Natural killer cell (primary cell): ENCODE measurements around the gene RAB27A. TPM values are rescaled to one million over a fixed set of nuclear protein-coding genes. Genes with fewer than 3 reads are reported as not detected.

Experiments used
- ATAC-seq, 3 donors: fragments of 150-1000 bp in 2 of 3; fragments of 200-7000 bp in 1 of 3; cut with Tn5 transposase; 1 replicate in 1 of 3; 2 replicates in 2 of 3; pipeline ENCODE4 v1.10.0; 2021; ENCODE audit warnings: mild to moderate bottlenecking in 2 of 3, moderate library complexity in 2 of 3
- DNase-seq, 2 donors: peaks; one replicate each; pipeline versions ENCODE4 v3.0.0 to v3.0.0-alpha.2; 2013 to 2021; ENCODE audit warnings: mixed read lengths in 1 of 2
- H3K27ac ChIP-seq: one replicate; pipeline ENCODE4 v1.5.1; 2013; ENCODE audit warnings: mild to moderate bottlenecking, low read length
- H3K27me3 ChIP-seq: one replicate; pipeline ENCODE4 v1.6.1; 2013; ENCODE audit warnings: low read length; ENCODE audit not compliant: control insufficient read depth, insufficient read depth
- H3K36me3 ChIP-seq: one replicate; pipeline ENCODE4 v1.6.1; 2013; ENCODE audit warnings: low read length; ENCODE audit not compliant: control insufficient read depth, insufficient read depth
- H3K4me1 ChIP-seq: one replicate; pipeline ENCODE4 v1.6.1; 2013; ENCODE audit warnings: low read length; ENCODE audit not compliant: control insufficient read depth, insufficient read depth
- H3K4me3 ChIP-seq: one replicate; pipeline ENCODE4 v1.5.1; 2013; ENCODE audit warnings: low read length
- H3K9me3 ChIP-seq: one replicate; pipeline ENCODE4 v1.6.1; 2013; ENCODE audit warnings: low read length; ENCODE audit not compliant: control insufficient read depth, insufficient read depth
- H3K27ac Mint-ChIP-seq, 2 donors: one replicate each; pipeline ENCODE4 v1.8.0; 2022; ENCODE audit warnings: mild to moderate bottlenecking in 2 of 2, mixed read lengths in 2 of 2, moderate library complexity in 1 of 2
- H3K27me3 Mint-ChIP-seq, 2 donors: one replicate each; pipeline ENCODE4 v1.8.0; 2022; ENCODE audit warnings: low read depth in 2 of 2, mixed read lengths in 2 of 2
- H3K36me3 Mint-ChIP-seq: one replicate; pipeline ENCODE4 v1.8.0; 2022; ENCODE audit warnings: mixed read lengths
- H3K4me1 Mint-ChIP-seq, 2 donors: one replicate each; pipeline ENCODE4 v1.8.0; 2022; ENCODE audit warnings: mixed read lengths in 2 of 2
- H3K4me3 Mint-ChIP-seq: one replicate; pipeline ENCODE4 v1.8.0; 2022; ENCODE audit warnings: mild to moderate bottlenecking, moderate library complexity, mixed read lengths
- H3K9me3 Mint-ChIP-seq, 2 donors: one replicate each; pipeline ENCODE4 v1.8.0; 2022; ENCODE audit warnings: mixed read lengths in 2 of 2
- WGBS: methylation state at CpG from one replicate; pipeline ENCODE4 v1.1.7; 2013; ENCODE audit warnings: missing lambda C conversion rate; ENCODE audit not compliant: insufficient coverage; 5-methylcytosine and 5-hydroxymethylcytosine counted together
- intact Hi-C: fragments of 100-400 bp; cut with micrococcal nuclease; formaldehyde crosslinking; loops from one replicate; pipeline ENCODE4 v1.14.2; 2022
- total RNA-seq, 4 donors: library from RNA; stranded (reverse); fragments of 120-200 nt in 1 of 4; gene quantifications; one replicate each; pipeline versions ENCODE4 v1.2.3 to v1.2.4, GENCODE V29; 2013 to 2022
- TF ChIP-seq, protein P1 (sequence below): fragments of 200-600 bp; IDR thresholded peaks from one replicate; pipeline ENCODE4 v1.8.0; 2022; ENCODE audit warnings: antibody characterized with exemption

Gene RAB27A
- total RNA-seq, 3 donors from 2014 or later (not counting 1 experiment from before 2014, with no cell fraction given), result 90.0 to 111 (median 98.1) TPM

DNA sequence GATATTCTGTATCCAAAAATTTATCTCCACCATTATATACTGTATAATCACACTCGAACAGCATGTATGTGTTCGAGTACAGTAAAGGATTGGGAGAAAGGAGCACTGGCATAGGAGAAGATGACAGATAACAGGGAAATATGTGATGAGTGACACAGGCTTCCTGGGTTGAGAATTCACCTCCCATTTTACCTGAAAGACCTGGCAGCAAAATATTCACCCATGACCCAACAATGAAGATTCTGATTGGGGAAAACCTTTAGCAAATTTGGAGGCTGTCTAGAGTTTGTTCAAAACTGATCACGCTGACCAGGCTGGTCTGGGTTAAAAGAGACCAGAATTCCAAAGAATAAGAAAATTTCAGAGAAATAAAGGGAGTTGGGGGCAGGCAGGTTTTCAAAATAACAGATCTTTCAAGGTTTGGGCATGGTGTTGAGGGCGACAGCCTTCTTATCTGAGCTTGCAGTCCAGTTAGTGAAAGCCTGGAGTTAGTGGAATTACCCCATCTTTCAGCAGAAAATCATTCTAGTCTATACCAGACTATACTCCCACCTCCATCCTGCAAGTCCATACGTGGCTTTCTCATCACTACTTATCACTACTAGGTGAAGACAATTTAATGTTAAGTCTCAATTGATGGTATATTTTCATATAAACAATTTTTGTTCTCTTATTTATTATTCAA is 50.0 kb downstream of the RAB27A start:
- Histone ChIP-seq H3K4me1 (peaks cover 7% of the 10 kb centered on the region), H3K27ac (no peak overlapping the region), H3K36me3 (peaks cover 5% of the 10 kb centered on the region), H3K4me3 (no peak overlapping the region), H3K9me3 (no peaks in the 10 kb centered on the region), H3K27me3 (no peaks in the 10 kb centered on the region)
- peak in 2 of 3 donors; percentile 8 to 19 for ATAC-seq
- WGBS, result 98% methylated on average over 3 of the region's 5 CpGs
- intact Hi-C loops, result no loop called here
- Mint-ChIP-seq H3K27me3 (no peaks in the 10 kb centered on the region), H3K36me3 (no peaks in the 10 kb centered on the region), H3K27ac (peak overlapping the region; percentile 52 to 91), H3K4me3 (no peak overlapping the region), H3K9me3 (no peaks in the 10 kb centered on the region), H3K4me1 (peaks cover 39 to 54% of the 10 kb centered on the region in 2 donors)
- TF ChIP-seq, protein P1, sequence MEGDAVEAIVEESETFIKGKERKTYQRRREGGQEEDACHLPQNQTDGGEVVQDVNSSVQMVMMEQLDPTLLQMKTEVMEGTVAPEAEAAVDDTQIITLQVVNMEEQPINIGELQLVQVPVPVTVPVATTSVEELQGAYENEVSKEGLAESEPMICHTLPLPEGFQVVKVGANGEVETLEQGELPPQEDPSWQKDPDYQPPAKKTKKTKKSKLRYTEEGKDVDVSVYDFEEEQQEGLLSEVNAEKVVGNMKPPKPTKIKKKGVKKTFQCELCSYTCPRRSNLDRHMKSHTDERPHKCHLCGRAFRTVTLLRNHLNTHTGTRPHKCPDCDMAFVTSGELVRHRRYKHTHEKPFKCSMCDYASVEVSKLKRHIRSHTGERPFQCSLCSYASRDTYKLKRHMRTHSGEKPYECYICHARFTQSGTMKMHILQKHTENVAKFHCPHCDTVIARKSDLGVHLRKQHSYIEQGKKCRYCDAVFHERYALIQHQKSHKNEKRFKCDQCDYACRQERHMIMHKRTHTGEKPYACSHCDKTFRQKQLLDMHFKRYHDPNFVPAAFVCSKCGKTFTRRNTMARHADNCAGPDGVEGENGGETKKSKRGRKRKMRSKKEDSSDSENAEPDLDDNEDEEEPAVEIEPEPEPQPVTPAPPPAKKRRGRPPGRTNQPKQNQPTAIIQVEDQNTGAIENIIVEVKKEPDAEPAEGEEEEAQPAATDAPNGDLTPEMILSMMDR, result no peak
- no peak for DNase-seq

DNA sequence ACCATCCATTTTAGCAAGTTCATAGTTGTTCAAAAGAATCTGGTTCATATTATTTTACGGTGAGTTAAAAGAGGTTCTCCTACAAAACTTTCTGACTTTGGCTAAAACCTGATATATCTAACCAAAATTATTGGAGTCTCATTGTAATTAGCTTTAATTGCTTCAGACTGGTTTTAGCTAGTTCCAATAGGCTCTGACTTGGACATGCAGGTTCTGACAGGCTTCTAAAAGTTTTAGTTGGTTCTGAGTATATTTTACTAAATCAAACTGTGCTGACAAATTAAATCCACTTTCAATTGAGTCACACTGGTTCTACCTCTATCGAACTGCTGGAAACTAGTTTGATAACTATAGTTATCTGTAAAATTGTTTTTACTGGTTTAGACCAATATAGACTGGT is 50.7 kb downstream of the RAB27A start:
- no CpG with 5 or more reads among the region's 2 CpGs for WGBS
- H3K27me3 ChIP-seq, result no peaks in the 10 kb centered on the region
- TF ChIP-seq, protein P1, result no peak
- H3K36me3 Mint-ChIP-seq, result no peaks in the 10 kb centered on the region
- no peak overlapping the region for H3K4me3 ChIP-seq
- intact Hi-C loops, result no loop called here
- no peak overlapping the region for H3K4me3 Mint-ChIP-seq
- peaks cover 7% of the 10 kb centered on the region for H3K4me1 ChIP-seq
- H3K4me1 Mint-ChIP-seq, result peaks cover 34 to 53% of the 10 kb centered on the region in 2 donors
- no peak overlapping the region for H3K27ac ChIP-seq
- H3K9me3 ChIP-seq, result no peaks in the 10 kb centered on the region
- no peaks in the 10 kb centered on the region for H3K27me3 Mint-ChIP-seq
- peak overlapping the region; percentile 52 to 91 for H3K27ac Mint-ChIP-seq
- H3K9me3 Mint-ChIP-seq, result no peaks in the 10 kb centered on the region
- ATAC-seq, result no peak
- H3K36me3 ChIP-seq, result peaks cover 6% of the 10 kb centered on the region
- DNase-seq, result no peak

DNA sequence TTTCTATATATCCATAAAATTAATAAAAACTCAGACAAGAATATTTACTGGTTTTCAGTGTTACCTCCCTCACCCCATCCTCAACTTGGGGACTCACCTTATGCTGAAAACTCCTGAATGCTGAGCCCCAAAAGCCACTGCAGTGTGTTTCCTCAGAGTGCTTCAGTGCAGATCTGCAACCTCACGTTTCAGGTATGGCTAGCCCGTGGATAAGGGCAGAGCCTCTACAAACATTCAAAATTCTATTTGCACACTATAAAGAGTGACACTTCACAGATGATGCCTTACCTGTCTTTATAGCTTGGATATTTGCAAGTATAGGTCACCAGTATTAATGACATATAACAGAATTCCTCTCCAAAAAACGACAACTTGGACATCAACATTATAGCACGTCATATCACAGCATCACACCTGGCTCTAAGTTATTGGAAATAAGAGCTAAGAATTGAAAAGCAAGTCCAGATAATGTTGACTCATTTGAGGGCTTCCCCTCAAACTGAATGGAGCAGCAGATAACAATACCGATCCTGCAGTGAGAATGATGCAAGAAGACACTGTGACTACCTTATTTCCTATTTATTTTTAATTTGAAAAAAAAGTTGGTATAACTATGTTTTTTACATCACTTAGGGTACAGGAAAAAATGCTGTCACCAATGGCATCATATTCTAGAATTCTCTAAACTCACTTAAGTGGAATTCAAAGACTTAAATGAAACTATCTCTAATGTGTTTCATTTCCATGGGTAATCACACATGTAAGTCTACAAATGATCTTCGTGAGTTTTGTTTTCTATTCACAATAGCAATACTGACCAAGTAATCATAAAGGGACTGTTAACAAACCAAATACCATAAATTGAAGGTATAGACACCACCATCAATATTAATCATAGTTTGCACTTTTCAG is 52.1 kb downstream of the RAB27A start:
- 98% methylated on average over 3 of the region's 6 CpGs for WGBS
- H3K36me3 Mint-ChIP-seq, result no peaks in the 10 kb centered on the region
- H3K36me3 ChIP-seq, result peaks cover 10% of the 10 kb centered on the region
- no peak overlapping the region for H3K4me3 ChIP-seq
- H3K27me3 Mint-ChIP-seq, result no peaks in the 10 kb centered on the region
- H3K4me1 ChIP-seq, result peaks cover 7% of the 10 kb centered on the region
- H3K4me3 Mint-ChIP-seq, result no peak overlapping the region
- H3K9me3 Mint-ChIP-seq, result no peaks in the 10 kb centered on the region
- ATAC-seq, result no peak
- DNase-seq, result no peak
- H3K27me3 ChIP-seq, result no peaks in the 10 kb centered on the region
- intact Hi-C loops, result no loop called here
- peaks cover 24 to 44% of the 10 kb centered on the region in 2 donors for H3K4me1 Mint-ChIP-seq
- no peaks in the 10 kb centered on the region for H3K9me3 ChIP-seq
- no peak overlapping the region for H3K27ac ChIP-seq
- TF ChIP-seq, protein P1, result no peak
- peak overlapping the region in 1 of 2 donors; percentile 55 for H3K27ac Mint-ChIP-seq
